ENCODE results near the gene WDR91.

WDR91 gene

GRCh38 chr7:135164357-135165061, 46.8 kb downstream of the WDR91 start:
- Histone ChIP-seq H3K9ac (ENCODE audit: insufficient read length, low read depth) (no peak overlapping the region), H3K4me1 (ENCODE audit: insufficient read depth, insufficient read length) (peaks cover 10% of the 10 kb centered on the region), H3K27me3 (ENCODE audit: insufficient read depth, insufficient read length) (no peaks in the 10 kb centered on the region), H3K9me3 (ENCODE audit: insufficient read depth, low read length) (peaks cover 11% of the 10 kb centered on the region; the same call in 1 of the 2 replicates), H3K36me3 (ENCODE audit: insufficient read depth, insufficient read length, low read length) (peaks cover 53% of the 10 kb centered on the region), H3K4me3 (ENCODE audit: insufficient read length, low read depth) (no peak overlapping the region)
- no peak for TF ChIP-seq SUZ12 (IDR thresholded peaks at IDR 0.05; ENCODE audit: extremely low read depth, insufficient read depth, insufficient read length)
- TF ChIP-seq YY1 (IDR thresholded peaks at IDR 0.05; ENCODE audit: insufficient read depth, insufficient read length) = no peak
- TF ChIP-seq ZNF274 (IDR thresholded peaks at IDR 0.05; ENCODE audit: low read depth, low read length) = no peak
- DNase-seq (ENCODE audit: low read depth, low spot score) = no peak

- no peak for TF ChIP-seq YY1 (IDR thresholded peaks at IDR 0.05; ENCODE audit: insufficient read depth, insufficient read length)
- Histone ChIP-seq H3K9me3 (ENCODE audit: insufficient read depth, low read length) (peaks cover 20% of the 10 kb centered on the region; the same call in 1 of the 2 replicates), H3K4me3 (ENCODE audit: insufficient read length, low read depth) (no peak overlapping the region), H3K27me3 (ENCODE audit: insufficient read depth, insufficient read length) (no peaks in the 10 kb centered on the region), H3K4me1 (ENCODE audit: insufficient read depth, insufficient read length) (no peaks in the 10 kb centered on the region), H3K9ac (ENCODE audit: insufficient read length, low read depth) (no peak overlapping the region), H3K36me3 (ENCODE audit: insufficient read depth, insufficient read length, low read length) (peaks cover 38% of the 10 kb centered on the region)
- DNase-seq (ENCODE audit: low read depth, low spot score) = no peak
Measured at GRCh38 chr7:135162382-135163001, 48.8 kb downstream of the WDR91 start.

GRCh38 chr7:135161669-135162068, 49.7 kb downstream of the WDR91 start:
- H3K4me1 ChIP-seq (ENCODE audit: insufficient read depth, insufficient read length) = no peaks in the 10 kb centered on the region
- H3K27me3 ChIP-seq (ENCODE audit: insufficient read depth, insufficient read length) = no peaks in the 10 kb centered on the region
- H3K9me3 ChIP-seq (ENCODE audit: insufficient read depth, low read length) = peaks cover 24% of the 10 kb centered on the region; the same call in 1 of the 2 replicates
- H3K9ac ChIP-seq (ENCODE audit: insufficient read length, low read depth) = no peak overlapping the region
- no peak overlapping the region for H3K4me3 ChIP-seq (ENCODE audit: insufficient read length, low read depth)
- peaks cover 29% of the 10 kb centered on the region for H3K36me3 ChIP-seq (ENCODE audit: insufficient read depth, insufficient read length, low read length)
- no peak for DNase-seq (ENCODE audit: low read depth, low spot score)
- TF ChIP-seq YY1 (IDR thresholded peaks at IDR 0.05; ENCODE audit: insufficient read depth, insufficient read length) (no peak), SUZ12 (IDR thresholded peaks at IDR 0.05; ENCODE audit: extremely low read depth, insufficient read depth, insufficient read length) (no peak), ZNF274 (IDR thresholded peaks at IDR 0.05; ENCODE audit: low read depth, low read length) (no peak)

GRCh38 chr7:135160858-135161653, 50.3 kb downstream of the WDR91 start:
- H3K9ac ChIP-seq (ENCODE audit: insufficient read length, low read depth) = no peak overlapping the region
- no peaks in the 10 kb centered on the region for H3K27me3 ChIP-seq (ENCODE audit: insufficient read depth, insufficient read length)
- H3K4me3 ChIP-seq (ENCODE audit: insufficient read length, low read depth) = no peak overlapping the region
- H3K4me1 ChIP-seq (ENCODE audit: insufficient read depth, insufficient read length) = no peaks in the 10 kb centered on the region
- DNase-seq (ENCODE audit: low read depth, low spot score) = no peak
- H3K9me3 ChIP-seq (ENCODE audit: insufficient read depth, low read length) = peaks cover 24% of the 10 kb centered on the region; the same call in 1 of the 2 replicates
- no peak for TF ChIP-seq ZNF274 (IDR thresholded peaks at IDR 0.05; ENCODE audit: low read depth, low read length)
- TF ChIP-seq SUZ12 (IDR thresholded peaks at IDR 0.05; ENCODE audit: extremely low read depth, insufficient read depth, insufficient read length) = no peak
- TF ChIP-seq YY1 (IDR thresholded peaks at IDR 0.05; ENCODE audit: insufficient read depth, insufficient read length) = no peak
- peaks cover 23% of the 10 kb centered on the region for H3K36me3 ChIP-seq (ENCODE audit: insufficient read depth, insufficient read length, low read length)

- Histone ChIP-seq H3K9ac (ENCODE audit: insufficient read length, low read depth) (no peak overlapping the region), H3K4me1 (ENCODE audit: insufficient read depth, insufficient read length) (no peaks in the 10 kb centered on the region), H3K36me3 (ENCODE audit: insufficient read depth, insufficient read length, low read length) (peaks cover 16% of the 10 kb centered on the region), H3K4me3 (ENCODE audit: insufficient read length, low read depth) (no peak overlapping the region), H3K9me3 (ENCODE audit: insufficient read depth, low read length) (peaks cover 31% of the 10 kb centered on the region; the same call in 1 of the 2 replicates), H3K27me3 (ENCODE audit: insufficient read depth, insufficient read length) (no peaks in the 10 kb centered on the region)
- no peak for TF ChIP-seq YY1 (IDR thresholded peaks at IDR 0.05; ENCODE audit: insufficient read depth, insufficient read length)
- no peak for TF ChIP-seq SUZ12 (IDR thresholded peaks at IDR 0.05; ENCODE audit: extremely low read depth, insufficient read depth, insufficient read length)
- no peak for TF ChIP-seq ZNF274 (IDR thresholded peaks at IDR 0.05; ENCODE audit: low read depth, low read length)
- DNase-seq (ENCODE audit: low read depth, low spot score) = no peak
Measured at GRCh38 chr7:135160098-135160857, 51.0 kb downstream of the WDR91 start.

- Histone ChIP-seq H3K4me1 (ENCODE audit: insufficient read depth, insufficient read length) (no peaks in the 10 kb centered on the region), H3K9me3 (ENCODE audit: insufficient read depth, low read length) (peaks cover 31% of the 10 kb centered on the region; the same call in 1 of the 2 replicates), H3K4me3 (ENCODE audit: insufficient read length, low read depth) (no peak overlapping the region), H3K27me3 (ENCODE audit: insufficient read depth, insufficient read length) (no peaks in the 10 kb centered on the region), H3K36me3 (ENCODE audit: insufficient read depth, insufficient read length, low read length) (peaks cover 8% of the 10 kb centered on the region), H3K9ac (ENCODE audit: insufficient read length, low read depth) (no peak overlapping the region)
- TF ChIP-seq ZNF274 (IDR thresholded peaks at IDR 0.05; ENCODE audit: low read depth, low read length) = no peak
- no peak for TF ChIP-seq SUZ12 (IDR thresholded peaks at IDR 0.05; ENCODE audit: extremely low read depth, insufficient read depth, insufficient read length)
- no peak for TF ChIP-seq YY1 (IDR thresholded peaks at IDR 0.05; ENCODE audit: insufficient read depth, insufficient read length)
- no peak for DNase-seq (ENCODE audit: low read depth, low spot score)
Measured at GRCh38 chr7:135159359-135160085, 51.8 kb downstream of the WDR91 start.

Measured in NT2/D1 (cell line).